SU-DHL-6 (cell line): ENCODE measurements around the gene PITPNM2.

Source experiments
- H2AFZ ChIP-seq: fragments of 200-600 bp; sonication (generic); 2 replicates; pipeline ENCODE4 v1.6.1; 2014; ENCODE audit warnings: low read depth, mild to moderate bottlenecking, moderate library complexity, mixed read lengths, antibody characterized with exemption, low read length; ENCODE audit not compliant: severe bottlenecking
- H3F3A ChIP-seq: fragments of 200-600 bp; shearing (Covaris generic); 2 replicates; pipeline ENCODE4 v1.6.0; 2016; ENCODE audit warnings: antibody characterized with exemption, mild to moderate bottlenecking; ENCODE audit not compliant: insufficient read depth
- H3K27ac ChIP-seq: fragments of 200-600 bp; sonication (generic); 2 replicates; pipeline ENCODE4 v1.5.1; 2016; ENCODE audit warnings: low read depth, mild to moderate bottlenecking, low read length, moderate library complexity, mixed read lengths
- H3K27me3 ChIP-seq: fragments of 200-600 bp; sonication (generic), shearing (Covaris generic); 2 replicates; pipeline ENCODE4 v1.6.0; 2014; ENCODE audit warnings: mild to moderate bottlenecking, low read length
- H3K36me3 ChIP-seq: fragments of 200-600 bp; sonication (generic); 2 replicates; pipeline ENCODE4 v1.6.1; 2014; ENCODE audit warnings: mild to moderate bottlenecking, low read length, mixed read lengths
- H3K4me2 ChIP-seq: fragments of 300-600, 200-600 bp; shearing (Covaris generic), sonication (generic); 2 replicates; pipeline ENCODE4 v1.6.0; 2014; ENCODE audit warnings: low read length, low read depth, mild to moderate bottlenecking; ENCODE audit not compliant: poor library complexity, severe bottlenecking
- H3K4me3 ChIP-seq: fragments of 200-600 bp; sonication (generic); 2 replicates; pipeline ENCODE4 v1.5.1; 2014; ENCODE audit warnings: antibody characterized with exemption, low read length, mild to moderate bottlenecking, mixed read lengths; ENCODE audit not compliant: insufficient read depth, poor library complexity, severe bottlenecking
- H3K79me2 ChIP-seq: fragments of 200-600 bp; sonication (generic); 2 replicates; pipeline ENCODE4 v1.6.1; 2014; ENCODE audit warnings: mild to moderate bottlenecking, low read length, moderate library complexity; ENCODE audit not compliant: insufficient read depth
- H3K9ac ChIP-seq: fragments of 200-600 bp; sonication (generic); 2 replicates; pipeline ENCODE4 v1.7.0; 2014; ENCODE audit warnings: mild to moderate bottlenecking, low read length
- H3K9me2 ChIP-seq: fragments of 200-600 bp; sonication (generic); replicated peaks from 2 replicates; pipeline ENCODE4 v1.6.1; 2014; ENCODE audit warnings: low read length; ENCODE audit not compliant: insufficient read depth
- H3K9me3 ChIP-seq: fragments of 200-600 bp; sonication (generic); 2 replicates; pipeline ENCODE4 v1.6.1; 2014; ENCODE audit warnings: low read length, mixed read lengths; ENCODE audit not compliant: insufficient read depth
- H4K20me1 ChIP-seq: fragments of 200-600 bp; sonication (generic); 2 replicates; pipeline ENCODE4 v1.6.1; 2014; ENCODE audit warnings: low read depth, mild to moderate bottlenecking, antibody characterized with exemption, low read length, moderate library complexity, mixed read lengths
- CTCF ChIP-seq: fragments of 200-600 bp; sonication (generic); IDR thresholded peaks from one replicate; pipeline ENCODE4 v1.5.1; 2017; ENCODE audit warnings: antibody characterized with exemption, mild to moderate bottlenecking, low read length, moderate library complexity; ENCODE audit not compliant: insufficient read depth, poor library complexity, severe bottlenecking
- EZH2phosphoT487 ChIP-seq: fragments of 200-600 bp; sonication (generic), shearing (Covaris generic); conservative IDR thresholded peaks from 2 replicates; pipeline ENCODE4 v1.6.1; 2018; ENCODE audit warnings: mild to moderate bottlenecking, antibody characterized with exemption, low read length, moderate library complexity, mixed read lengths

The PITPNM2 gene

DNA sequence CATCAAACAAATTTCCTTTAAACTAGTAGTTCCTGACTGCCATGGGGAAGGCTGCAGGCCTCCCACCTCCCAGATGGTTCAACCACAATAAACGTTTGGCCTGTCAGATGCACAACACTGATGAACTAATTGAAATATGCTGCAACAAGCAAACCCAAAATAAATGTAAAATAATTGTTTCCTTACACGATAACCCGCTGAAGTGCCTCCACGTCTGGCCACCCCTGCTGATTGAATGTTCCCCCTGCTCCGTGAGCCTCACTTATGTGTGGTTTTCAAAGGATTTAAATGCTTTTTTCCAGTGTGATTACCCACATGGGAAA lies 8.4 kb downstream of the PITPNM2 start:
- H3K9ac ChIP-seq = no peak overlapping the region
- no peak overlapping the region for H3K27ac ChIP-seq
- H3K79me2 ChIP-seq = no peaks in the 10 kb centered on the region
- no peak for TF ChIP-seq CTCF
- no peaks in the 10 kb centered on the region for H3K27me3 ChIP-seq
- H3F3A ChIP-seq = no peaks in the 10 kb centered on the region
- H2AFZ ChIP-seq = no peak overlapping the region
- H3K9me3 ChIP-seq = no peaks in the 10 kb centered on the region
- no peaks in the 10 kb centered on the region for H4K20me1 ChIP-seq
- no peaks in the 10 kb centered on the region for H3K9me2 ChIP-seq
- no peaks in the 10 kb centered on the region for H3K36me3 ChIP-seq
- no peak overlapping the region for H3K4me2 ChIP-seq
- no peak overlapping the region for H3K4me3 ChIP-seq

GRCh38 chr12:123141615-123142517 lies 9.0 kb downstream of the PITPNM2 start:
- Histone ChIP-seq H3K27me3 (no peaks in the 10 kb centered on the region), H3K4me2 (no peak overlapping the region), H3K27ac (no peak overlapping the region), H3K4me3 (no peak overlapping the region), H3K9me2 (no peaks in the 10 kb centered on the region), H3K9me3 (no peaks in the 10 kb centered on the region), H2AFZ (no peak overlapping the region), H3K36me3 (no peaks in the 10 kb centered on the region), H3F3A (no peaks in the 10 kb centered on the region), H3K79me2 (no peaks in the 10 kb centered on the region), H3K9ac (no peak overlapping the region), H4K20me1 (no peaks in the 10 kb centered on the region)
- TF ChIP-seq EZH2phosphoT487 (no peak), CTCF (no peak)

- Histone ChIP-seq H3F3A (no peaks in the 10 kb centered on the region), H3K27me3 (no peaks in the 10 kb centered on the region), H3K36me3 (no peaks in the 10 kb centered on the region), H3K4me2 (no peak overlapping the region), H3K9me2 (no peaks in the 10 kb centered on the region), H4K20me1 (no peaks in the 10 kb centered on the region), H3K79me2 (no peaks in the 10 kb centered on the region), H3K4me3 (no peak overlapping the region), H3K9ac (no peak overlapping the region), H3K27ac (no peak overlapping the region), H3K9me3 (no peaks in the 10 kb centered on the region), H2AFZ (no peak overlapping the region)
- TF ChIP-seq CTCF (no peak), EZH2phosphoT487 (no peak)
These were observed 9.9 kb downstream of the PITPNM2 start for GRCh38 chr12:123140676-123141614.
